Breast epithelium (tissue), 4 donors: ENCODE measurements around the gene WWC2. TPM values are rescaled to one million over a fixed set of nuclear protein-coding genes. Genes with fewer than 3 reads are reported as not detected.

Source experiments
- DNase-seq, 2 donors: peaks; one replicate each; pipeline ENCODE4 v3.0.0-alpha.2; 2019; ENCODE audit warnings: low spot score in 2 of 2
- H3K27ac ChIP-seq, 2 donors: fragments of 200-600 bp; sonication (generic) in 1 of 2; one replicate each; pipeline ENCODE4 v1.5.1; 2016 to 2019; ENCODE audit warnings: mild to moderate bottlenecking in 1 of 2
- H3K27me3 ChIP-seq, 2 donors: fragments of 200-600 bp; sonication (generic) in 1 of 2; one replicate each; pipeline versions ENCODE4 v1.5.1 to v1.6.0; 2017 to 2019; ENCODE audit warnings: control low read depth in 1 of 2, mild to moderate bottlenecking in 1 of 2
- H3K36me3 ChIP-seq: fragments of 200-600 bp; one replicate; pipeline ENCODE4 v1.5.1; 2019
- H3K4me1 ChIP-seq, 2 donors: fragments of 200-600 bp; sonication (generic); one replicate each; pipeline ENCODE4 v1.5.1; 2016 to 2019; ENCODE audit warnings: control low read depth in 1 of 2
- H3K4me3 ChIP-seq, 3 donors: fragments of 200-600 bp; sonication (generic); 1 replicate in 2 of 3; 2 replicates in 1 of 3; pipeline ENCODE4 v1.5.1; 2016 to 2019; ENCODE audit warnings: mild to moderate bottlenecking in 3 of 3, moderate library complexity in 2 of 3
- H3K9me3 ChIP-seq, 2 donors: fragments of 200-600 bp; sonication (generic) in 1 of 2; one replicate each; pipeline ENCODE4 v1.5.1; 2016 to 2019; ENCODE audit warnings: control low read depth in 1 of 2
- POLR2A ChIP-seq: fragments of 450-650 bp; IDR thresholded peaks from one replicate; pipeline ENCODE4 v1.6.1; 2016; ENCODE audit warnings: antibody characterized with exemption, mild to moderate bottlenecking, moderate library complexity
- POLR2AphosphoS5 ChIP-seq, 3 donors: sonication (generic); formaldehyde crosslinking; IDR thresholded peaks; one replicate each; pipeline ENCODE4 v1.6.1; 2017; ENCODE audit warnings: antibody characterized with exemption in 3 of 3
- intact Hi-C: fragments of 100-400 bp; cut with DNase I; formaldehyde crosslinking; loops from one replicate; pipeline ENCODE4 v1.15.1; 2023; ENCODE audit warnings: low total_unique reads
- total RNA-seq, 3 donors: library from RNA; depleted of rRNA; stranded (reverse); fragments of >200 nt; gene quantifications; one replicate each; pipeline ENCODE4 v1.1.0, GENCODE V29; 2016
- TF ChIP-seq, protein P1 (sequence below), 3 donors: fragments of 450-650 bp; IDR thresholded peaks; one replicate each; pipeline ENCODE4 v1.5.1; 2016 to 2017; ENCODE audit warnings: antibody characterized with exemption in 3 of 3, mild to moderate bottlenecking in 3 of 3, moderate library complexity in 3 of 3

WWC2 gene
- total RNA-seq, 3 donors from 2014 or later: 37.4 to 40.4 (median 40.3) TPM

DNA sequence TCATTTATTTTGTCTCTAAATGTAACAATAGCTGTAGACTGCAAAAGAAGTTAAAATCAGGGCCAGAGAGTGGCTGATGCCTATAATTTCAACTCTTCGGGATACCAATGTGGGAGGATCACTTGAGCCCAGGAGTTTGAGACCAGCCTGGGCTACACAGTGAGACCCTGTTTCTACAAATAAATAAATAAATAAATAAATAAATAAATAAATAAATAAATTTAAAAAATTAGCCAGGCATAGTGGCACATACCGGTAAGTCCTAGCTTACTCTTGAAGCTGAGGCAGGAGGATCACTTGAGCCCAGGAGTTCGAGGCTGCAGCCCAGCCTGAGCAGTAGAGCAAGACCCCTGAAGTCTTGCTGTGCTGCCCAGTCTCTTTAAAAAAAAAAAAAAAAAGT is 79.1 kb downstream of the WWC2 start:
- no peak for DNase-seq
- Histone ChIP-seq H3K27me3 (no peaks in the 10 kb centered on the region), H3K27ac (no peak overlapping the region), H3K4me3 (no peak overlapping the region), H3K9me3 (no peaks in the 10 kb centered on the region), H3K4me1 (peaks cover 0 to 3% of the 10 kb centered on the region in 2 donors), H3K36me3 (no peaks in the 10 kb centered on the region)
- intact Hi-C loops: no loop called here
- TF ChIP-seq POLR2AphosphoS5 (IDR thresholded peaks at IDR 0.05): no peak
- TF ChIP-seq, protein P1, sequence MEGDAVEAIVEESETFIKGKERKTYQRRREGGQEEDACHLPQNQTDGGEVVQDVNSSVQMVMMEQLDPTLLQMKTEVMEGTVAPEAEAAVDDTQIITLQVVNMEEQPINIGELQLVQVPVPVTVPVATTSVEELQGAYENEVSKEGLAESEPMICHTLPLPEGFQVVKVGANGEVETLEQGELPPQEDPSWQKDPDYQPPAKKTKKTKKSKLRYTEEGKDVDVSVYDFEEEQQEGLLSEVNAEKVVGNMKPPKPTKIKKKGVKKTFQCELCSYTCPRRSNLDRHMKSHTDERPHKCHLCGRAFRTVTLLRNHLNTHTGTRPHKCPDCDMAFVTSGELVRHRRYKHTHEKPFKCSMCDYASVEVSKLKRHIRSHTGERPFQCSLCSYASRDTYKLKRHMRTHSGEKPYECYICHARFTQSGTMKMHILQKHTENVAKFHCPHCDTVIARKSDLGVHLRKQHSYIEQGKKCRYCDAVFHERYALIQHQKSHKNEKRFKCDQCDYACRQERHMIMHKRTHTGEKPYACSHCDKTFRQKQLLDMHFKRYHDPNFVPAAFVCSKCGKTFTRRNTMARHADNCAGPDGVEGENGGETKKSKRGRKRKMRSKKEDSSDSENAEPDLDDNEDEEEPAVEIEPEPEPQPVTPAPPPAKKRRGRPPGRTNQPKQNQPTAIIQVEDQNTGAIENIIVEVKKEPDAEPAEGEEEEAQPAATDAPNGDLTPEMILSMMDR (IDR thresholded peaks at IDR 0.05): no peak
- no peak for TF ChIP-seq POLR2A

DNA sequence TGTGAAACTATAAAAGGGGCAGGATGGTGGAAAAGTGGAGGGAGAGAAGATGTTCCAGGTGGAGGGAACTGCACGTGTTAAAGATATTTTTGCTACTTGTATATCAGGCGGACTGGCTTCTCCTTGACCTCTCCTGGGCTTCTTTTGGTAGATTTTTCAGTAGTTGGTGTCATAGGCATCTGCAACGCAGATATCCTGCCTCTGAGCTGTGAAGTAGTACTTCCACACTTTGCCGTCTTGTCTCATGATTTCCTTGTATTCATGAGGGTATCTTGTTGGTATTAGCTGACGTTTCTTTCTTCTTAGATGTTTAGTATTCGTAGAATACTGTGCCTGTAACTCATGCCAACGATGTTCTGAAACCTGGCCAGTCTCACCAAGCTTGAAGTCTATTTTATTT is 81.0 kb downstream of the WWC2 start:
- Histone ChIP-seq H3K36me3 (no peaks in the 10 kb centered on the region), H3K4me1 (no peaks in the 10 kb centered on the region)
- intact Hi-C loops: no loop called here

DNA sequence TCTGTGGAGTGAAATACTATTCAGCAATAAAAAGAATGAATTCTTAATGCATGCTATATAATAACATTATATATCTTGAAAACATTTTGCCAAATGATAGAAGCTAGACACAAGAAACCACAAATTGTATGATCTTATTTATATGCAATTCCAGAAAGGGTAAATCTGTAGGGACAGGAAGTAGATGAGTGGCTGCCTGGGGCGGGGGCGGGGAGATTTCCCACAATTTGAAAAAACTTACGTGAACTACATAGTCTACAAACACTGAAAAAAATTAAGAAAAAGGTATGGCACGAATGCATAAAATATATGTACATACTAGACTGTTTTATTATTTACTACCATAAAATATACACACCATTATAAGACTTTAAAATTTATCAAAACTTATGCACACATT is 81.6 kb downstream of the WWC2 start:
- H3K9me3 ChIP-seq: no peaks in the 10 kb centered on the region
- H3K4me1 ChIP-seq: no peaks in the 10 kb centered on the region
- no peaks in the 10 kb centered on the region for H3K36me3 ChIP-seq
- DNase-seq: no peak
- intact Hi-C loops: no loop called here
- TF ChIP-seq POLR2AphosphoS5 (IDR thresholded peaks at IDR 0.05): no peak
- TF ChIP-seq POLR2A: no peak
- TF ChIP-seq, protein P1 (IDR thresholded peaks at IDR 0.05): no peak
- no peaks in the 10 kb centered on the region for H3K27me3 ChIP-seq
- H3K4me3 ChIP-seq: no peak overlapping the region
- H3K27ac ChIP-seq: no peak overlapping the region

More for the DNA sequence above, 81.0 kb downstream of the WWC2 start:
- Histone ChIP-seq H3K27ac (no peak overlapping the region), H3K9me3 (no peaks in the 10 kb centered on the region), H3K27me3 (no peaks in the 10 kb centered on the region), H3K4me3 (no peak overlapping the region)
- DNase-seq: no peak
- no peak for TF ChIP-seq POLR2AphosphoS5 (IDR thresholded peaks at IDR 0.05)
- no peak for TF ChIP-seq POLR2A
- TF ChIP-seq, protein P1 (IDR thresholded peaks at IDR 0.05): no peak

DNA sequence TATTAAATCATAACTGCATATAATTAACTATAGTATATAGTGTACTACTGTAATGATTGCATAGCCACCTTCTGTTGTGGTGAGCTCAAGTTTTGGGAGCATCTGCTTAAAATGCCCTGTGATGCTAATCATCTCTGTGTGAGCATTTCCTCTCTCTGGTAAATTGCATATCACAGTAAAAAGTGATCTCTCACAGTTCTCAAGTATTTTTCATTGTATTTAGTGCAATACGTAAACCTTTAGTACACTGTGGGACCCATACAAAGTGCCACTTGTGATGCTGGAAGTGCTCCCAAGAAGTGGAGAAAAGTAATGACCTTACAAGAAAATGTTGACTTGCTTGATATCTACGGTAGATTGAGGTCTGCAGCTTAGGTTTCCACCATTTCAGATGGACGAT is 82.0 kb downstream of the WWC2 start:
- DNase-seq: no peak
- Histone ChIP-seq H3K9me3 (no peaks in the 10 kb centered on the region), H3K36me3 (no peaks in the 10 kb centered on the region), H3K4me1 (no peaks in the 10 kb centered on the region), H3K4me3 (no peak overlapping the region), H3K27ac (no peak overlapping the region), H3K27me3 (no peaks in the 10 kb centered on the region)
- intact Hi-C loops: no loop called here
- TF ChIP-seq POLR2A: no peak
- TF ChIP-seq, protein P1 (IDR thresholded peaks at IDR 0.05): no peak
- no peak for TF ChIP-seq POLR2AphosphoS5 (IDR thresholded peaks at IDR 0.05)

DNA sequence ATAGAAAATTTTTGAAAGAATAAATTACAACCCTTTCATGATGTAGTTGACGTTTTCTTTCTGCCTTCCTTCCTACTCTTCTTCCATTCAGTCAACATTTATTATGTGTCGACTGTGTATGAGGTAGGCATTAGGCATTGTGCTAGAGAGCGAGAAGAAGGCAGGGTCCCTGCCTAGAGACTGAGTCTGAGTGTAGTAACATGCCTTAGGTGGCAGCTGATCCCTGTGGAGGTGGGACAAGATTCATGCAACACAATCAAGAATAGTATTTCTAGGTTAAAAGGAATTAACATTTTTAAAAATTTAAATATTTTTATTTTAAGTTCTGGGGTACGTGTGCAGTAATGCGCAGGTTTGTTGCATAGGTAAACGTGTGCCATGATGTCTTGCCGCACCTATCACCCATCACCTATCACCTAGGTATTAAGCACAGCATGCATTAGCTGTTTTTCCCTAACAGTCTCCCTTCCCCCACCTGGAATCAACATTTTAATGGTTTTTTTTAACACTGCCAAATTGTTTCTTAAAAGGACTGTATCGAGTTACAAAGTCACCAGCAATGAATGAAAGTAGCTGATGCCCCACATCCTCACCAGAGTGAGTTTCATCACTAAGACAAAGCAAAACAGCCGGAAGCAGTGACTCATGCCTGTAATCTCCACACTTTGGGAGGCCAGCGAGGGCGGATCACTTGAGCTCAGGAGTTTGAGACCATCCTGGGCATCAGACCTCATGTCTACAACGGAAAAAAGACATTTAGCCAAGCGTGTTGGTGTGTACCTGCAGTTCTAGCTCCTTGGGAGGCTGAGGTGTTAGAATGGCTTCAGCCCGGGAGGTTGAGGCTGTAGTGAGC is 84.0 kb downstream of the WWC2 start:
- no peaks in the 10 kb centered on the region for H3K4me1 ChIP-seq
- H3K36me3 ChIP-seq: no peaks in the 10 kb centered on the region
- intact Hi-C loops: no loop called here
- no peak overlapping the region for H3K27ac ChIP-seq
- no peaks in the 10 kb centered on the region for H3K27me3 ChIP-seq
- no peak for TF ChIP-seq POLR2A
- no peak for TF ChIP-seq POLR2AphosphoS5 (IDR thresholded peaks at IDR 0.05)
- TF ChIP-seq, protein P1 (IDR thresholded peaks at IDR 0.05): no peak
- H3K4me3 ChIP-seq: no peak overlapping the region
- no peak for DNase-seq
- H3K9me3 ChIP-seq: no peaks in the 10 kb centered on the region
